Large intestine (tissue), 3 donors: ENCODE data around the gene SLC18A2. TPM values are rescaled to one million over a fixed set of nuclear protein-coding genes. Genes with fewer than 3 reads are reported as not detected.
"Not testable (repeated sequence)": the region's sequence is repeated elsewhere in the genome, so short reads cannot be mapped to it uniquely, and the experiment has no call there.

Experiments used
- DNase-seq, 2 donors: peaks; one replicate each; pipeline versions ENCODE4 v3.0.0 to v3.0.0-alpha.2; 2013
- H3K27ac ChIP-seq: one replicate; pipeline ENCODE4 v1.5.1; 2013; ENCODE audit warnings: low read length
- H3K27me3 ChIP-seq: 2 replicates; pipeline ENCODE4 v1.6.1; 2013; ENCODE audit warnings: low read length; ENCODE audit not compliant: control insufficient read depth, insufficient read depth
- H3K36me3 ChIP-seq: 2 replicates; pipeline ENCODE4 v1.6.1; 2013; ENCODE audit warnings: low read length; ENCODE audit not compliant: control insufficient read depth, insufficient read depth
- H3K4me1 ChIP-seq: one replicate; pipeline ENCODE4 v1.6.1; 2013; ENCODE audit warnings: low read length; ENCODE audit not compliant: control insufficient read depth, insufficient read depth
- H3K4me3 ChIP-seq: one replicate; pipeline ENCODE4 v1.5.1; 2013; ENCODE audit warnings: low read length
- H3K9me3 ChIP-seq: one replicate; pipeline ENCODE4 v1.6.1; 2013; ENCODE audit warnings: mild to moderate bottlenecking, low read depth, low read length, moderate library complexity; ENCODE audit not compliant: control insufficient read depth
- WGBS: methylation state at CpG from one replicate; pipeline ENCODE4 v1.1.5; 2013; ENCODE audit warnings: low lambda C conversion rate; ENCODE audit not compliant: insufficient coverage; 5-methylcytosine and 5-hydroxymethylcytosine counted together
- polyA plus RNA-seq: library from polyadenylated mRNA; unstranded; fragments of 120-200 nt; gene quantifications from one replicate; pipeline ENCODE4 v1.2.1, GENCODE V29; 2013

Gene SLC18A2
- polyA plus RNA-seq, 1 donor: 0.72 TPM

GRCh38 chr10:117217196-117217761 lies 23.6 kb upstream of the SLC18A2 start:
- no peak for DNase-seq
- WGBS: no CpG with 5 or more reads among the region's 22 CpGs
- no peak overlapping the region for H3K27ac ChIP-seq
- no peaks in the 10 kb centered on the region for H3K36me3 ChIP-seq
- H3K4me3 ChIP-seq: peak overlapping the region; percentile 44
- H3K27me3 ChIP-seq: peaks cover 70% of the 10 kb centered on the region
- H3K4me1 ChIP-seq: peaks cover 7% of the 10 kb centered on the region
- peaks cover 4% of the 10 kb centered on the region for H3K9me3 ChIP-seq

- Histone ChIP-seq H3K36me3 (no peaks in the 10 kb centered on the region), H3K4me1 (peaks cover 7% of the 10 kb centered on the region), H3K9me3 (peaks cover 4% of the 10 kb centered on the region), H3K4me3 (no peak overlapping the region), H3K27ac (no peak overlapping the region), H3K27me3 (peaks cover 63% of the 10 kb centered on the region)
- DNase-seq: no peak
- WGBS: 27% methylated on average over 2 of the region's 8 CpGs
Measured at GRCh38 chr10:117218654-117219053, 22.3 kb upstream of the SLC18A2 start.

DNA sequence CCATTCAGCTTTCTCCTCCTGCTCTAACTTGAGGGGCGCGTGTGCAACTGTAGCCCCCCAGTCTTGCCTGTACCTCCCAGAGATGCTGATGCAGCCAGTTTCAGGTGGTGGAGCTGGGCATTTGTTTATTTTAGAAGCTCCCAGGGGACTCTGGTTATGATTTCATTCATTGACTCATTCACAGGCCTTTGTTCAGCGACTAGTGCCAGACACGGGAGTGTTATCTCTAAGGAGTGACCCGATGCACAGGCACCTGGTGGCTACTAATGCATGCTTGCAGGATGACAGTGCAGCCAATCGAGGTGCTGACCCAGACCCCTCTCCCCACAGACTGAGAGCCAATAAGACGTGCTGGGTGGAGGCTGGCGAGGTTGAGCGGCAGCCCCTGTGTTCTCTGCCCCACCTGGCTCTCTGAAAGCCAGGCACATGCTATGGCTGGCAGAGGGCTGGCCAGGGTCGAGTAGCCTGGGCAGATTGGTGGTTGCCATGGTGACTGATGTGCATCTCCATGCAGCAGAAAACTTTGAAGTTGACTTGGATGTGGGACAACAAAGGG lies 19.7 kb upstream of the SLC18A2 start:
- H3K9me3 ChIP-seq: peaks cover 4% of the 10 kb centered on the region
- no CpG with 5 or more reads among the region's 10 CpGs for WGBS
- H3K36me3 ChIP-seq: no peaks in the 10 kb centered on the region
- DNase-seq: peak in 1 of 2 donors; percentile 16
- H3K27me3 ChIP-seq: peaks cover 40% of the 10 kb centered on the region
- H3K4me3 ChIP-seq: no peak overlapping the region
- H3K27ac ChIP-seq: no peak overlapping the region
- H3K4me1 ChIP-seq: peaks cover 7% of the 10 kb centered on the region

DNA sequence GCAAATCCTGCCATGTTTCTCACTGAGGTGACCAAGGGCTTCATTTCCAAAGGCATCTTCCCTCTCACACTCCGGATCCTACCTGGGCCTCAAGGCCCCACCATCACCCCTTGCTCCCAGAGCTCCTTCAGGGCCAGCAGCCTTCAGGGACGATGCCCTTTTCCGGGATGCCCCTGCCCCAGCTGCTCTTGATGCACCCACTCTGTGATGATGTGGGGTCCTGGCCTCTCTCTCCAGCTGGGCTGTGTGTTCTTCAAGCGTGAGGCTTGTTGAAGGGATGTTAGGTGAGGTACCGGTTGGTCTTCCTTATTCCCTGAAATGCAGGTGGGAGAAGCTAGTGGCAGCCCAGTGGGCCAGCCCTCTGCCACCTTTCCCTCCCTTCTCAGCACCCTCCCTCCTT lies 18.4 kb upstream of the SLC18A2 start:
- WGBS: no CpG with 5 or more reads among the region's 5 CpGs
- Histone ChIP-seq H3K9me3 (no peaks in the 10 kb centered on the region), H3K36me3 (no peaks in the 10 kb centered on the region), H3K27me3 (peaks cover 31% of the 10 kb centered on the region), H3K27ac (no peak overlapping the region), H3K4me1 (no peaks in the 10 kb centered on the region), H3K4me3 (no peak overlapping the region)
- no peak for DNase-seq

DNA sequence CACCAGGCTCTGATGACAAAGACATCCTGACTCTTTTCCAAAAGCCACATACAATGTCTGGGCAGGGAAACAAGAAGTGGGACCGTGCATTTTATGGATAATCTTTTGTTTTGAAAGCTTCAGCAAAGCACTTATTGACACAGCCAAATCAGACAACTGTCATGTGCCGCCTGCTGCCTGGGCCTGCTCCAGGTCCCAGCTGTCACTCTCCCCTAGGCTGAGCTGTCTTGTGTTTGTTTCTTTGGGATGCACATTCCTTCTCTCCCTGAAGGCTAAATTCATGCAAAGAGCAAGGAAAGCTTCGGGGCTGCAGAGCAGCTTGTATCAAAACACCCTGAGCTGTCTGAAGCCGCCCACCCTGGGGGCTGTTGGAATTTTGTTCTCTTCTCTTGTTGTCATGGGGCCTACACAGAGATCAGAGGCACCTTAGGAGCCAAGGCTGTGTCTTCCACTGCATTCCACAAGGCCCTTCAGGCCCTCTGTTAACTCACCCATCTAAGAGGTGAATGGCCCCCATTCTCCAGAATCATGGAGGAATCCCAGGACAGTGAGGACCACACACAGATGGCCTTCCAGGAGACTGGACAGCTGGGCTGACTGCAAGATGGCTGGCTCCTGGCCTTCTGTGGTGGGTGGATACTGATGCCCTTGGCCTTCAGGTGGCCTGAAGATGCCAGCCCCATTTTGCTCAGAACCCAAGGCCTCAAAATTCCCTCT lies 17.8 kb upstream of the SLC18A2 start:
- no CpG with 5 or more reads among the region's 4 CpGs for WGBS
- Histone ChIP-seq H3K27ac (no peak overlapping the region), H3K9me3 (no peaks in the 10 kb centered on the region), H3K27me3 (peaks cover 32% of the 10 kb centered on the region), H3K36me3 (no peaks in the 10 kb centered on the region), H3K4me3 (no peak overlapping the region), H3K4me1 (no peaks in the 10 kb centered on the region)
- DNase-seq: no peak

DNA sequence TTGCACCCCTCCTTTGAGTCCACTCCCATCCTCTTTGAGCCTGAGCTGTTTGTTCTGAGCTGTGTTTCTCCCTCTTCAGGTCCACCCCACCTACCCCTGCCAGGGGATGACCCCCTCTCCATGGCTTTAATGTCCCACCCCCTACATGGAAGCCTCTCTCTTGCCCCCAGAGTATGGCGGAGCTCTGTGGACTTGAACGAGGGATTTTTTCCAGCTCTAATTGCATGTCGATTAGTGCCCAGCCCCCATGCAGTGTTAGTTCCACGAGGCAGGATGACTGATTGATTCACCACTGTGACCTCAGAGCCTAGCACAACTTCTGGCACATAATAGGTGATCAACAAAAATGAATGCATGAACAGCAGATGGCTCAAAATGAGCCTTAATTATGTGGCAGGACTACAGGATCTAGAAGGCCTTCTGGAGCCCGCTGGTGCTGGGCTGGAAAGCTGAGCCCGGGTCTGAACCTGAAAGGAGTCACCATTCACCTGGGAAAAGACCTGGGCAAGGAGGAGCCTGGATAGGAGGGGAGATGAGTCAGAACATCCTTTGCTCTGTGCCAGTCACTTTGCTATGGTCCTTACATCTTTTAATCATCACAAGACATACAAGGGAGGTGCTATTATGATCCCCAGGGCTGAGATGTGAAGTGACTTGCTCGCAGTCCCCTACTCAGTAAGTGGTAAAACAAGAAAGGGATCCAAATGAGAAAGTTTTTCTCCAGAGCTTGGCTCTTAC lies 17.1 kb upstream of the SLC18A2 start:
- Histone ChIP-seq H3K36me3 (no peaks in the 10 kb centered on the region), H3K4me1 (no peaks in the 10 kb centered on the region), H3K9me3 (no peaks in the 10 kb centered on the region), H3K27me3 (peaks cover 25% of the 10 kb centered on the region), H3K4me3 (no peak overlapping the region), H3K27ac (no peak overlapping the region)
- WGBS: 100% methylated on average over 1 of the region's 7 CpGs
- DNase-seq: no peak

DNA sequence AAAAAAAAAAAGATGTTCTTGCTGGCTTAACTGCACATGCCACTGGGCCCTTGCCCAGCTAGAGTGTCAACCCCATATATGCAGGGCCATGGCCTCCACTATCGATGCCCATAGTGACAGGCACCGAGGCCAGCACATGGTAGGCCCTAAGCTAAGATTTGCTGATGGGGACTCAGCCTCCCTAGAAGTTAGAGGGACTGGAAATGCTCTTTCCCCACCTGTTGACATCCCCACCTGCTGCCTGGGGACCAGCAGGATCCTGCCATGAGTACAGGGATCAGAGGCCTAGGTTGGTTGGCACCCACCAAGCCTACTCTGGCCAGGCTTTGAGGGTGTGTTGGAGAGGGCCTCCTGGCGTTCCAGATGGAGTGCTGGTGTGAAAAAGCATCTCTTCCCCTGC lies 16.0 kb upstream of the SLC18A2 start:
- Histone ChIP-seq H3K4me1 (no peaks in the 10 kb centered on the region), H3K4me3 (no peak overlapping the region), H3K27me3 (peaks cover 28% of the 10 kb centered on the region), H3K36me3 (no peaks in the 10 kb centered on the region), H3K9me3 (no peaks in the 10 kb centered on the region), H3K27ac (no peak overlapping the region)
- WGBS: no CpG with 5 or more reads among the region's 3 CpGs
- DNase-seq: no peak

- peaks cover 29% of the 10 kb centered on the region for H3K27me3 ChIP-seq
- no CpG with 5 or more reads among the region's 10 CpGs for WGBS
- no peaks in the 10 kb centered on the region for H3K9me3 ChIP-seq
- no peak overlapping the region for H3K4me3 ChIP-seq
- H3K36me3 ChIP-seq: no peaks in the 10 kb centered on the region
- H3K27ac ChIP-seq: no peak overlapping the region
- peak in 1 of 2 donors; percentile 28 for DNase-seq
- H3K4me1 ChIP-seq: no peaks in the 10 kb centered on the region
Measured at GRCh38 chr10:117226813-117227451, 14.0 kb upstream of the SLC18A2 start.

GRCh38 chr10:117228210-117228609 lies 12.7 kb upstream of the SLC18A2 start:
- Histone ChIP-seq H3K27ac (no peak overlapping the region), H3K9me3 (no peaks in the 10 kb centered on the region), H3K27me3 (peaks cover 39% of the 10 kb centered on the region), H3K4me1 (no peaks in the 10 kb centered on the region), H3K36me3 (no peaks in the 10 kb centered on the region), H3K4me3 (no peak overlapping the region)
- no peak for DNase-seq

GRCh38 chr10:117230107-117230506 lies 10.8 kb upstream of the SLC18A2 start:
- not testable (repeated sequence) for H3K27ac ChIP-seq, H3K9me3 ChIP-seq, H3K4me1 ChIP-seq, DNase-seq, H3K4me3 ChIP-seq, H3K36me3 ChIP-seq
- WGBS: 80% methylated on average over 1 of the region's 4 CpGs
- peaks cover 45% of the 10 kb centered on the region for H3K27me3 ChIP-seq
